CD14-positive monocyte (primary cell): ENCODE results near the gene ASCC3. TPM values are rescaled to one million over a fixed set of nuclear protein-coding genes. Genes with fewer than 3 reads are reported as not detected.
"Not testable (repeated sequence)": the region's sequence is repeated elsewhere in the genome, so short reads cannot be mapped to it uniquely, and the experiment has no call there.

Experiments
- DNase-seq, 3 donors: peaks; one replicate each; pipeline ENCODE4 v3.0.0-alpha.2; 2011 to 2022
- H2AFZ ChIP-seq: 2 replicates; pipeline ENCODE4 v1.6.0; 2012; ENCODE audit warnings: mild to moderate bottlenecking, low read depth, low read length, inconsistent platforms; ENCODE audit not compliant: insufficient read depth, poor library complexity, severe bottlenecking
- H3K27ac ChIP-seq, 2 donors: 1 replicate in 1 of 2; 2 replicates in 1 of 2; pipeline ENCODE4 v1.5.1; 2012 to 2013; ENCODE audit warnings: low read length in 2 of 2, control low read depth in 1 of 2, inconsistent platforms in 1 of 2, low read depth in 1 of 2, mild to moderate bottlenecking in 1 of 2
- H3K27me3 ChIP-seq, 2 donors: one replicate each; pipeline versions ENCODE4 v1.6.0 to v1.6.1; 2011 to 2013; ENCODE audit warnings: low read length in 2 of 2; ENCODE audit not compliant: control insufficient read depth in 2 of 2, insufficient read depth in 2 of 2
- H3K36me3 ChIP-seq, 2 donors: replicated peaks in 1 of 2; 1 replicate in 1 of 2; 2 replicates in 1 of 2; pipeline versions ENCODE4 v1.5.1 to v1.6.1; 2012 to 2013; ENCODE audit warnings: low read length in 2 of 2, control low read depth in 1 of 2, inconsistent platforms in 1 of 2, mild to moderate bottlenecking in 1 of 2; ENCODE audit not compliant: insufficient read depth in 2 of 2, control insufficient read depth in 1 of 2
- H3K4me1 ChIP-seq, 2 donors: 1 replicate in 1 of 2; 2 replicates in 1 of 2; pipeline versions ENCODE4 v1.5.1 to v1.6.1; 2012 to 2013; ENCODE audit warnings: low read length in 2 of 2, control low read depth in 1 of 2, inconsistent platforms in 1 of 2, mild to moderate bottlenecking in 1 of 2, moderate library complexity in 1 of 2; ENCODE audit not compliant: insufficient read depth in 2 of 2, control insufficient read depth in 1 of 2
- H3K4me2 ChIP-seq: replicated peaks from 2 replicates; pipeline ENCODE3; 2012; ENCODE audit warnings: low read length, moderate library complexity, mild to moderate bottlenecking; ENCODE audit not compliant: poor library complexity, severe bottlenecking; ENCODE audit errors: extremely low read depth
- H3K4me3 ChIP-seq, 3 experiments: fragments of 200-600 bp in 1 of 3; sonication (generic) in 1 of 3; replicated peaks in 1 of 3; 1 replicate in 2 of 3; 2 replicates in 1 of 3; pipeline ENCODE4 v1.5.1; 2011 to 2013; ENCODE audit warnings: low read length in 3 of 3, mild to moderate bottlenecking in 3 of 3, control low read depth in 2 of 3, low read depth in 2 of 3, inconsistent platforms in 1 of 3, moderate library complexity in 1 of 3
- H3K79me2 ChIP-seq: 2 replicates; pipeline ENCODE4 v1.6.0; 2012; ENCODE audit warnings: mild to moderate bottlenecking, control low read depth, inconsistent platforms, low read length, moderate library complexity; ENCODE audit not compliant: insufficient read depth
- H3K9ac ChIP-seq: 2 replicates; pipeline ENCODE4 v1.6.0; 2017; ENCODE audit warnings: low read length, mild to moderate bottlenecking; ENCODE audit not compliant: insufficient read depth, poor library complexity, severe bottlenecking
- H3K9me3 ChIP-seq, 2 donors: replicated peaks in 1 of 2; 1 replicate in 1 of 2; 2 replicates in 1 of 2; pipeline versions ENCODE4 v1.5.1 to v1.6.1; 2012 to 2013; ENCODE audit warnings: low read length in 2 of 2, control low read depth in 1 of 2; ENCODE audit not compliant: control insufficient read depth in 1 of 2, insufficient read depth in 1 of 2
- H4K20me1 ChIP-seq: 2 replicates; pipeline ENCODE4 v1.6.0; 2012; ENCODE audit warnings: mild to moderate bottlenecking, low read length, control low read depth, moderate library complexity; ENCODE audit not compliant: insufficient read depth
- H3K27ac Mint-ChIP-seq, 7 donors: one replicate each; pipeline ENCODE4 v1.8.0; 2020; ENCODE audit warnings: mild to moderate bottlenecking in 7 of 7, mixed read lengths in 7 of 7, moderate library complexity in 6 of 7, inconsistent platforms in 2 of 7
- H3K27me3 Mint-ChIP-seq, 3 donors: one replicate each; pipeline ENCODE4 v1.8.0; 2021 to 2022; ENCODE audit warnings: low read depth in 3 of 3, mild to moderate bottlenecking in 3 of 3, mixed read lengths in 3 of 3, moderate library complexity in 3 of 3, inconsistent platforms in 1 of 3
- H3K36me3 Mint-ChIP-seq, 2 donors: one replicate each; pipeline ENCODE4 v1.8.0; 2020; ENCODE audit warnings: mixed read lengths in 2 of 2, inconsistent platforms in 1 of 2, mild to moderate bottlenecking in 1 of 2
- H3K4me1 Mint-ChIP-seq: one replicate; pipeline ENCODE4 v1.8.0; 2020; ENCODE audit warnings: mild to moderate bottlenecking, mixed read lengths
- H3K4me3 Mint-ChIP-seq, 2 donors: one replicate each; pipeline ENCODE4 v1.8.0; 2020; ENCODE audit warnings: mild to moderate bottlenecking in 2 of 2, mixed read lengths in 2 of 2, moderate library complexity in 1 of 2
- H3K9me3 Mint-ChIP-seq, 7 donors: one replicate each; pipeline ENCODE4 v1.8.0; 2020 to 2022; ENCODE audit warnings: mixed read lengths in 7 of 7, mild to moderate bottlenecking in 6 of 7, moderate library complexity in 6 of 7, inconsistent platforms in 2 of 7
- WGBS: methylation state at CpG from one replicate; pipeline ENCODE4 v1.1.5; 2013; ENCODE audit warnings: missing lambda C conversion rate; ENCODE audit not compliant: insufficient coverage; 5-methylcytosine and 5-hydroxymethylcytosine counted together
- intact Hi-C, 2 donors: fragments of 100-400 bp; cut with micrococcal nuclease; formaldehyde crosslinking; loops; one replicate each; pipeline versions ENCODE4 v1.15.0 to v1.15.1; 2023
- polyA plus RNA-seq, 3 donors: library from polyadenylated mRNA; depleted of rRNA in 1 of 3; unstranded in 2 of 3; stranded (reverse) in 1 of 3; fragments of 300-500 nt in 2 of 3; fragments of >200 nt in 1 of 3; fragmentation: Illumina TruSeq in 2 of 3; gene quantifications; 1 replicate in 2 of 3; 2 replicates in 1 of 3; pipeline ENCODE4 v1.2.3, GENCODE V29; 2012 to 2021
- TF ChIP-seq, protein P1 (sequence below): fragments of 200-600 bp; IDR thresholded peaks from one replicate; pipeline ENCODE4 v1.8.0; 2022; ENCODE audit warnings: antibody characterized with exemption, mild to moderate bottlenecking

ASCC3 gene
- polyA plus RNA-seq, 3 donors = 6.4 to 12.9 (median 10.6) TPM

DNA sequence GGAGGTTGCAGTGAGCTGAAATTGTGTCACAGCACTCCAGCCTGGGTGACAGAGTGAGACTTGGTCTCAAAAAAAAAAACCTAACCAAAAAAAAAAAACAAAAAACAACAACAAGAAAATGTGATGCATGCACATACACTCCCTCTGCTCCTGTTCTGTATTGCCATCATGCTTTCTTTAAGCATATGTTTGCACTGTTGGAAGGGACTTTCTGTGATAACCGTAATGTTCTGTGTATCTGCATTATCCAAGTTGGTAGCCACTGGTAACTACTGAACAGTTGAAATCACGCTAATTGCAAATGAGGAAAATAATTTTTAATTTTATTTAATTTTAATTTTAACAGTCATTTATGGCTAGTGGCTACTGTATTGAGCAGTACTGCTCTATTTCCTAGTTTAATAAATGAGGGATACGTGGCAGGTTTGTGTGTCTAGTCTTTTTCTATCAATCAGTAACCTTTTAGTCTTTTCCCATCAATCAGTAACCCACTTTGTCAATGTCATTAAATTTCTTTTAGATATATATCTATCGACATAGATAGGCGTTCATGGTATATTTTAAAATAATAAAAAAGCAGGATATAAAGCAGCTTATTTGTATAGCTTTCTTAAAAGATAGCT, 135.6 kb downstream of the ASCC3 start:
- no peak for DNase-seq
- Histone ChIP-seq H3K27ac (no peak overlapping the region), H3K4me1 (no peaks in the 10 kb centered on the region), H3K9ac (no peak overlapping the region), H2AFZ (no peak overlapping the region), H3K79me2 (no peaks in the 10 kb centered on the region), H3K9me3 (peaks cover 12 to 13% of the 10 kb centered on the region in 2 donors), H3K27me3 (no peaks in the 10 kb centered on the region), H3K4me3 (no peak overlapping the region), H4K20me1 (no peaks in the 10 kb centered on the region), H3K4me2 (no peak overlapping the region), H3K36me3 (peaks cover 5 to 17% of the 10 kb centered on the region in 2 donors)
- no CpG with 5 or more reads among the region's 5 CpGs for WGBS
- Mint-ChIP-seq H3K4me3 (no peak overlapping the region), H3K4me1 (no peaks in the 10 kb centered on the region), H3K36me3 (peaks cover 20 to 26% of the 10 kb centered on the region in 2 donors), H3K27me3 (no peaks in the 10 kb centered on the region), H3K9me3 (peaks cover 6 to 20% (median 10%) of the 10 kb centered on the region in 7 donors), H3K27ac (no peak overlapping the region)
- intact Hi-C loops = no loop called here
- TF ChIP-seq, protein P1, sequence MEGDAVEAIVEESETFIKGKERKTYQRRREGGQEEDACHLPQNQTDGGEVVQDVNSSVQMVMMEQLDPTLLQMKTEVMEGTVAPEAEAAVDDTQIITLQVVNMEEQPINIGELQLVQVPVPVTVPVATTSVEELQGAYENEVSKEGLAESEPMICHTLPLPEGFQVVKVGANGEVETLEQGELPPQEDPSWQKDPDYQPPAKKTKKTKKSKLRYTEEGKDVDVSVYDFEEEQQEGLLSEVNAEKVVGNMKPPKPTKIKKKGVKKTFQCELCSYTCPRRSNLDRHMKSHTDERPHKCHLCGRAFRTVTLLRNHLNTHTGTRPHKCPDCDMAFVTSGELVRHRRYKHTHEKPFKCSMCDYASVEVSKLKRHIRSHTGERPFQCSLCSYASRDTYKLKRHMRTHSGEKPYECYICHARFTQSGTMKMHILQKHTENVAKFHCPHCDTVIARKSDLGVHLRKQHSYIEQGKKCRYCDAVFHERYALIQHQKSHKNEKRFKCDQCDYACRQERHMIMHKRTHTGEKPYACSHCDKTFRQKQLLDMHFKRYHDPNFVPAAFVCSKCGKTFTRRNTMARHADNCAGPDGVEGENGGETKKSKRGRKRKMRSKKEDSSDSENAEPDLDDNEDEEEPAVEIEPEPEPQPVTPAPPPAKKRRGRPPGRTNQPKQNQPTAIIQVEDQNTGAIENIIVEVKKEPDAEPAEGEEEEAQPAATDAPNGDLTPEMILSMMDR = no peak

- Histone ChIP-seq H3K36me3 (peaks cover 5 to 17% of the 10 kb centered on the region in 2 donors), H2AFZ (no peak overlapping the region), H3K4me1 (no peaks in the 10 kb centered on the region), H3K4me2 (no peak overlapping the region), H3K27ac (no peak overlapping the region), H3K79me2 (no peaks in the 10 kb centered on the region), H4K20me1 (no peaks in the 10 kb centered on the region), H3K9ac (no peak overlapping the region), H3K9me3 (peaks cover 12 to 13% of the 10 kb centered on the region in 2 donors), H3K4me3 (no peak overlapping the region), H3K27me3 (no peaks in the 10 kb centered on the region)
- Mint-ChIP-seq H3K27me3 (no peaks in the 10 kb centered on the region), H3K9me3 (peaks cover 5 to 26% (median 13%) of the 10 kb centered on the region in 7 donors), H3K4me1 (no peaks in the 10 kb centered on the region), H3K4me3 (no peak overlapping the region), H3K36me3 (peaks cover 15 to 18% of the 10 kb centered on the region in 2 donors), H3K27ac (no peak overlapping the region)
- TF ChIP-seq, protein P1 = no peak
- intact Hi-C loops = no loop called here
- no peak for DNase-seq
These were observed 140.7 kb downstream of the ASCC3 start for GRCh38 chr6:100740439-100740838.

DNA sequence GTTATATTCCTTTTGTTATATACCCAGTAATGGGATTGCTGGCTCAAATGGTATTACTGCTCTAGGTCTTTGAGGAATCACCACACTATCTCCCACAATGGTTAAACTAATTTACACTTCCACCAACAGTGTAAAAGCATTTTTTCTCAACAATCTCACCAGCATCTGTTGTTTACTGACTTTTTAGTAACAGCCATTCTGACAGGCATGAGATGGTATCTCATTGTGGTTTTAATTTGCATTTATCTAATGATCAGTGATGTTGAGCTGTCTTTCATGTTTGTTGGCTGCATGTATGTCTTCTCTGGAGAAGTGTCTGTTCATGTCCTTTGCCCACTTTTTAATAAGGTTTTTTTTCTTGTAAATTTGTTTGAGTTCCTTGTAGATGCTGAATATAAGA, 143.4 kb downstream of the ASCC3 start:
- H3K27me3 Mint-ChIP-seq, H3K9me3 ChIP-seq, DNase-seq, H4K20me1 ChIP-seq, H3K4me1 Mint-ChIP-seq, H2AFZ ChIP-seq, H3K27ac ChIP-seq, intact Hi-C loops, H3K79me2 ChIP-seq, H3K27me3 ChIP-seq, H3K4me1 ChIP-seq, H3K27ac Mint-ChIP-seq, H3K4me2 ChIP-seq, H3K4me3 Mint-ChIP-seq, H3K4me3 ChIP-seq, H3K9ac ChIP-seq: not testable (repeated sequence)
- Mint-ChIP-seq H3K36me3 (peaks cover 8 to 11% of the 10 kb centered on the region in 2 donors), H3K9me3 (peaks cover 2 to 19% (median 11%) of the 10 kb centered on the region in 7 donors)
- H3K36me3 ChIP-seq = peaks cover 2 to 10% of the 10 kb centered on the region in 2 donors
